GM21825 (cell line): ENCODE results near the gene VBP1.
"Not testable (repeated sequence)": the region's sequence is repeated elsewhere in the genome, so short reads cannot be mapped to it uniquely, and the experiment has no call there.

ENCODE experiments used
- ATAC-seq: cut with Tn5 transposase; IDR thresholded peaks from one replicate; pipeline ENCODE4 v1.9.1; 2021; ENCODE audit warnings: mild to moderate bottlenecking, moderate library complexity; ENCODE audit not compliant: unreplicated experiment

VBP1 gene, protein sequence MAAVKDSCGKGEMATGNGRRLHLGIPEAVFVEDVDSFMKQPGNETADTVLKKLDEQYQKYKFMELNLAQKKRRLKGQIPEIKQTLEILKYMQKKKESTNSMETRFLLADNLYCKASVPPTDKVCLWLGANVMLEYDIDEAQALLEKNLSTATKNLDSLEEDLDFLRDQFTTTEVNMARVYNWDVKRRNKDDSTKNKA

DNA sequence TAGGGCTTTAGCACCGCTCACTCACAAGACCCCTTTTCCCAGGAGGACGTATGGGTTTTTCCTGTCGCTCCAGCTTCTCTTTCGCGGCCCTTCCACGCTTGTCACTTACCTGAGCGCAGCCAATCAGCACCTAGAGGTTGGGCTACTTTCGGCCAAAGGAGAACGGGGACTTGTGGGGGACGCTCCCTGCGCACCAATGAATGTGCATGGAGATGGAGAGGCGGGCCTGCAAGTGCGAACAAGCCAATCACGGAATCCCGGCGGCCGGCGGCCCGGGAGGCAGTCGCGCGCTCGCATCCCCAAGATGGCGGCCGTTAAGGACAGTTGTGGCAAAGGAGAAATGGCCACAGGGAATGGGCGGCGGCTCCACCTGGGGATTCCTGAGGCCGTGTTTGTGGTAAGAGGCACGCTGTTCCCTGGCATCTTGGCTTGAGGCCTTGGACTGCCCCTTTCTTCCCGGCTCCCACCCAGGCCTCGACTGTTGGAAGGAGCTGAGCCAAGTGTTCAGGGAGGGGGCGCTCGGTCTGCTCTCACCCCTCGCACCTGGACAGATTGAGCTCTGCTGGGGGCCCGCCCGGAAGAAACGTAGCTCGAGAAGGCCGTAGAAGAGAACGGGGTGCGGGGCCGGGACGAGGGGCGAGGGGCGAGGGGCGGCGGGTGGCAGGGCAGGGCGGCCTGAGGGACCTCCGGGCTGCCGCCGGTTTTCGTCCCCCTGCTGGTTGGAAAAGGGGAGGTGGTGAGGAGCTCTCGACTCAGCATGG lies at the start of gene VBP1:
Gene VBP1, plus strand, starts transcription at position 282 of the 761 bp plus-strand sequence. Its CDS starts 23 bp downstream, at position 305.
- ATAC-seq = peak; percentile 93

DNA sequence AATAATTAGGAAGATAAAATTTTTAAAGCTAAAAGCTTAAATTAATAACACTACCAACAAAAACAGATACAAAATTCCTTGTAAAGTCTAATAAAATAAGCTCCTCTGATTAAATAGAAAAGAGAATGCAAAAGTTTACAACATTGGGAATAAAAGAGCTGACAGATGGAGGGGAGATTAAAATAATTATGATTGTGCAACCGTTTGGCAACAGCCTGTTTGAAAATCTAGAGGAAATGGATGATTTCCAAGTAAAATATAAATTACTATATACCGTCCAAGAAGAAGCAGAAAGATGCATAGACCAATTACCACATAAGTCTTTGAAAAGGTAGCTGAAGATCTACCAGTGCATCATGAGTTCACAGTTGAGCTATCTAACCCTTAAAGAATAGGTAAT lies 46.4 kb upstream of the VBP1 start:
- no peak for ATAC-seq

DNA sequence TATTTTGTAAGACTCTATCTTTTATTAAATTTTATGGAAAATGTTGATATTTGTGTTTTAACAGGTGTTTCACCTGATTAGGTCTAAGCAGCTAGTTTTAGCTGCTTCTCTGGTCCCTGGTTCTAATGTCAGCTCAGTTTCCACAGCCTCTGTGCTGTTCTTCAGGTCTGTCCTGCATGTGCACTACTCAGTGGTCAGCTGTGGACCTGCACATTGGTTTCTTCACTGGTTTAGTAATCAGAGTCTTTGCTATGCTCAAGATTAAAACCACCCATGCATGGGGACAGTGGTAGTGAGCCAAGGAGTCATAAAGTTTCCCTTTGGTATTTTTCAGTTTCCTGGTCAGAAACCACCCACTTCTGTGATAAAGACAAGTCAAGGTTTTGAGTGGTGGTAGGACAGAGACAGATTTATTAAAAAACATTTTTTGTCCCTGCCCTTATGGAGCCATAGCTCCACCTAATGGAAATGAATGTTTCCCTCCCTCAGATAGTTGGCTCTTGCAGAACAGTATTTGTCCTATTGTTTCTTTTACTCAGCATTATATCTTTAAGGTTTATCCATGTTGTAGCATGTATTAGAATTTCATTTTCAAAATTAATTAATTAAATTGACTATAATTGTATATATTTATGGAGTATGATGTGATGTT lies 36.8 kb upstream of the VBP1 start:
- ATAC-seq = no peak

DNA sequence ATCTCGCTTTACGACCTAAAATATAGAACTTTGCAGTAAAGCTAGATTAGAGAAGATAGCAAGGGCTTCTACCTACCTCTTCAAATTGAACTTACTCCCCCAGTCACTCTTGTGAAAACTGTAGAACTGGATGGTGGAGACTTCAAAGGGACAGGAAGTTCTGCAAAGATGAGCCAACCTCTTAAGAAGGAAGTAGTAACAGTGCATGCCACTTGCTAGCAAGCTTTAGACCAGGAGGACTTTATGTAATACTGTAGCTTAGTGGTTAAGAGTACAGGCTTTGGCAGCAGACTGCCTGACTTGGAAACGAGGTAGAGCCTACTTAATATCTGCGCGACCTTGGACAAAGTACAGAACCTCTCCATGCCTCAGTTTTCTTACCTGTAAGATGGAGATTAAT lies 27.5 kb upstream of the VBP1 start:
- no peak for ATAC-seq

DNA sequence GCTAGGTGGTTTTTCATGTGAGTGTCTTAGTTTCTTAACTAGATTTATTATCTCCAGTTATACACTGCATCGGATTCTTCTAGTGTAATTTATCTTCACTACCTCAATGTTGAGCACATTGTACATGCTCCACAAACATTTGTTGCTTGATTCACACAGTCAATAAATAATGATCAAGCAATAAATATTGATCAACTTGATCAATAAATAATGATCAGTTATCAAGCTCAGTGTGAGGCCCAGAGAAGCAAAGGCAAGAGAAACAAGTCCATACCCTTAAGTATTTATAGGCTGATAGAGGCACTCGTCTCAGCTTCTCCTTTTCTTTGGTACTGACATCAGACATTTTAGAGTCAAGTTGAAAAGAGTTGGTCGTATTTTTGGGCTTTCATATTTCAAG lies 5.1 kb upstream of the VBP1 start:
- no peak for ATAC-seq

DNA sequence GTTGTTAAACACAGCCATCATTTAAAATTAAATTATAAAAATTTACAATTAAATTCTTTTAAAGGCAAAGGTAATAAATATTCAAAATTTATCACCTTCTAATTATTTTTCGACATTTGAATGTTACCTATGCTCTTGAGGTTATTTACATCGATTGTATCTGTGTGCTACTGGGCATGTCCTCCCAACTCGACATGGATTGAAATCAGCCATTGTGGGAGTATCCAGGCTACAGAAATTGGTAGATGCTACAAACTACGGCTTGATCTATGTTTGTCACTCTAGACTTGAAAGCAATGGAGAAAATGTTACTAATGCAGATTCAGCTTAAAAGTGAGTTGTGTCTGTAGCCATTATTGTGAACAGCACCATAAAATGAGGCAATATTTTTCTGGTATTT lies 2.5 kb upstream of the VBP1 start:
- no peak for ATAC-seq

DNA sequence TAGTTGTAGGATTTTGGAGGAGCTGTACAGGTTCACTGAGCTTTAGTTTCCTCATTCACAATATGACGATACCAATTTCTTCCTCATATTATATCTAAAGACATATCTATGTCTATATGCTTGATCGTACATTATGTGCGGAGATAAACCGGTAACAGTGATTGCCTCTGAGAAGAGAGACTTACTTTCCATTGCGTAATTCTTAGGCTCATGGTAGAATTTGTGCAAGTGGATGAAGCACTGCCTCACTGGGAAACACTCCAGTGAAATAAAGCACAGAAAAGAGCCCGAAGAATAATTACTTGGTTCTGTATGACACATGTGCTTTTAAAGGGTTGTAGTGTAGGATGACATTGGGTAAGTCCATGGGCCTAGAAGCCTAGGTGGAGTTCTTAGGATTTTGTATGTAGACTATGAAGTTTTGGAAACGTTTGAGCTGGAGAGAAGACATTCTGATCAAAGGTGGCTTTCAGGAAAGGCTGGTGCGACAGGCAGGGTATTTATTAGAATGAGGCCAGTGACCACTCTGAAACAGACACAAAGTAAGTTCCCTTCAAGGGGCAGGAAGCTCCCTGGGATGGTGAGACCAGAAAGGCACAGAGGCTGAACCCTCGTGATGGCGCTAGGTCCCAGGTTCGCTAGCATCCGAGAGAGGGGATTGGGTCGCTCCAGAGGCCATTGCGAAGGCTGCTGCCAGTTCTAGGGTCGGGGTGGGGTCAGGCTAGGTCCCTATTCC lies 649 bp upstream of the VBP1 start:
- ATAC-seq = peak; percentile 27

DNA sequence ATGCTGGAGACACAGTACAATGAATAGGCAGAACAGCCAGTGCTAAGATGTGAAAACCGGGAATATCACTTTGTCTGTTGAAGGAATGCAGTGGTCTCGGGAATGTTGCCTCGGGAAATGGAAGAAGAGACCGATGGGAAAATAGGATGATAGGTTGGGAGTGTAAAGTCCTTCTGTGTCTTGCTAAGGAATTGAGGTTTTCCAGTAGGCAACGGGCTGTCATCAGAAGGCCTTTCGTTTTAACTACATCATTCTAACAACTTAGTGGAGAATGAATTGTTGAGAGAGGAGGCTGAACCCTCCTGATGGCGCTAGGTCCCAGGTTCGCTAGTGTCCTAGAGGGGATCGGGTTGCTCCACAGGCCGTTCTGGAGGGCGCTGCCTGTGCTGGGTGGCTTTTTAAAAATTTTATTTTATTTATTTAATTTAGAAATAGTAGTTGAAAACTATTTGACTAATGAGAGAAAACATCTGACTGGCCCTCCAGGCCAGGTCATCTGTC lies 730 bp downstream of the VBP1 start:
- ATAC-seq = no peak

DNA sequence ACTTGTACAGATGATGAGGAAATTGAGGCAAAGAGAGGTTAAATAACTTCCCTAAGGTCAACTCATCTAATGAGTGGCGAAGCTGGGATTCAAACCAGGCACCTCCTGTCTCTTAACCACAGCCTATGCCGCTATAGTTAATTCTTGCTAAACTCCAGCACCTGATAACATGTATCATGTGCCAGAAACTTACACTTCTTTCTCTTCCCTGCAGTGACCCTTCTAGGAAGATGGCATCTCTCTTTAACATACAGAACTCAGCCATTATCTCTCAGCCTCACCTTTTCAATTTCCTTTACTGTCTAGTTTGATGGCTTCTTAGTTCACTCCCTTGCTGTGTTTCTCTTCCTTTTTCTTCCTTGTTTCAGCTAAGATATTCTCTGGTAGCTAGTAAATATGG lies 2.5 kb downstream of the VBP1 start:
- ATAC-seq = no peak

DNA sequence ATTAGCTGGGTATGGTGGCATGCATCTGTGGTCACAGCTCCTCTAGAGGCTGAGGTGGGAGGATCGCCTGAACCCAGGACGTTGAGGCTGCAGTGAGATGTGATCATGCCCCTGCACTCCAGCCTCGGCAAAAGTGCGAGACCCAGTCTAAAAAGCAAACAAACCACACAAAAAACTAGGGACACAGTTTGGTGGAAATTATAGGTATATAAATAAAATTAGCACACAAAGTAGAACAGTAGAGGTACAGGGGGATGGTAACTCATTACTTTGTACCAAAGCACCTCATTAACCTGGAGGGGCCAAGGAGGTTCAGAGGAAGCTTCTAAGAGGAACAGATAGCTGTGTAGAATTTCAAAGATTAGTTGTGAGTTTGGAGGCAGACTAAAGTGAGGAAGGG lies 5.1 kb downstream of the VBP1 start:
- no peak for ATAC-seq

DNA sequence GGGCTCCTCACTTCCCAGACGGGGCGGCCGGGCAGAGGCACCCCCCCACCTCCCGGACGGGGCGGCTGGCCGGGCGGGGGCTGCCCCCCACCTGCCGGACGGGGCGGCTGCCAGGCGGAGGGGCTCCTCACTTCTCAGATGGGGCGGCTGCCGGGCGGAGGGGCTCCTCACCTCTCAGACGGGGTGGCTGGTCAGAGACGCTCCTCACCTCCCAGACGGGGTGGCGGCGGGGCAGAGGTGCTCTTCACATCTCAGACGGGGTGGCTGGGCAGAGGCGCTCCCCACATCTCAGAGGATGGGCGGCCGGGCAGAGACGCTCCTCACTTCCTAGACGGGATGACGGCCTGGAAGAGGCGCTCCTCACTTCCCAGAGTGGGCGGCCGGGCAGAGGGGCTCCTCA lies 7.5 kb downstream of the VBP1 start:
- not testable (repeated sequence) for ATAC-seq

DNA sequence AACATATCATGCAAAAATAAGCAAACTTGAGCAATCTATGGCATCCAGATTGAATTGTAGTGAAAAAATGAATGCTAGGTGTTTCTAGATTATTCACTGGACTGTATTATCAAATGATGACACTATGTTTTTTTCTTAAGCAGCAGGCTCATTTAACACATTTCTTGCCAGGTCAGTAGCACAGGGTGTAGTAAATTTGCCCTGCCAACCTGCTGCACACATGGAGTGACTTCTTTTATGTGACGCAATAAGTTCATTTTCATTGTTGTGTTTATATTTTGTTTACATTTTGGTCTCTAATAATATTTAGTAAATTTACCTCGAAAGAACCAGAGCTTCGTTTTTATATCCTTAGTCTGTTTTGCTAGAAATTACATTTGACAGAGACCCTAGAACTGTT lies 9.5 kb downstream of the VBP1 start:
- no peak for ATAC-seq

DNA sequence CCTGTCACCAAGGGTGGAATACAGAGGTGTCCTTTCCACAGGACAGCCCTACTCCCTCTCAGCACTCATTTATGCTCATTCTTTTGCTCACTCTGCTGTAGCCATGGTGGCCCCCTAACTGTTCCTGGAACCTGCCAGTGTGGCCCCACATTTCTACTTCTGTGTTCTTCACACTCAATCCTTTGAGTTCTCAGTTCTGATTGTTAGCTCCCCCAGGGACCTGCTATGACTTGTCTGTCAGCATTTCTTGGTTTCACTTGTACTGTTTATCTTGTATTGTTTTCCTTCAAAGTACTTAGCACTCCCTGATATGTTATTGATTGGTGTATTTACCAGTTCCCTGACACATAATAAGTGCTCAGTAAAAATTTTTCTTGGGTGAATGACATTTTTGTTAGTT lies 14.9 kb downstream of the VBP1 start:
- peak; percentile 76 for ATAC-seq

DNA sequence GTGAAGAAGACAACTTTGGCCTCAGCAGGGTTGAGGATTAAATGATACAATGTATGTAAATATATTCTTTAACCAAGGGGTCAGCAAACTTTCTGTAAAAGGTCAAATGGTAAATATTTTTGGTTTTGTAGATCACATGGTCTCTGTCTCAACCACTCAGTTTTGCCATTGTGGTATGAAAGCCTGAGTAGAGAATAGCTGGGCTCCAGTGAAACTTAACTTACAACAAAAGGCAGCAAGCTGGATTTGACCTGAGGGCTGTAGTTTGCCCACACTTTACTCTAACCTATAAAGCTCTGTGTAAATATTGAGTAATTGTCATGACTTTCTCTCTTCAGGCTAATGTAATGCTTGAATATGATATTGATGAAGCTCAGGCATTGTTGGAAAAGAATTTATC lies 19.6 kb downstream of the VBP1 start:
- ATAC-seq = no peak

DNA sequence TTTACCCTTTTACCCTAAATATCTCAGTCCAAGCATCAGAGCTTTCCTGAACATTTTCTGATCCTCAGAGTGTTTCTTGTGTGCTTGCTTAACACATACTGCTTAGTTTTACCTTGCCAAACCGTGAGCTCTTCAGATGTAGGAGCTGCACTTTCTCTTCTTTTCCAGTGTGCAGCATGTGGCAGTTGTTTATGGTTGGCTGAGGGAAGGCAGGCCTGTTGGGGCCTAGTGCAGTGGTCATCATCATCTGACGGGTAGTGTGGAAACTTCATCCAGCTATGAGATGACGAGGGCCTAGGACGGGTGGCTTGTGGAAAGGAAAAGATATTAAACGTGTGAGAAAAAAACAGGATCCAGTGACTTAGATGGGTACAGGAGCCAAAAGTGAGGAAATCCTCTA lies 21.5 kb downstream of the VBP1 start:
- ATAC-seq = no peak

DNA sequence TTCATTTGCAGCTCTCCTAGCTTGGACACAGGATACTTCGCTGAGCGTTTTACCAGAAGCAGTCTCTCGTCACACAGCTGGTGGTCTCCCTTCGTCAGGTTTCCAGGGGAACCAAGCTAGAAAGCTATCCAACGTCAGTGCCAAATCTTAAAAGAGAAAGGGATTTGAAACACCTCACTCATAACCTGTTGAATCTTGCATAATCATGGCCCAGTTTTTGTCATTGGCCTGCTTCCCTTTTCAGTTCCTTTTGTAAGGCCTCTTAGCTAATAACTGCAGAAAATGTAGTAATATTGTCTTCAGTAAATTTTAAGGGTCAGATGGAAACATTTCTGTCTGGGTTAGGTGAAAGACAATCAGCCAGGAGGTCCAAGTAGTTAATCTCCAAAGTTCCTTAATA lies 26.0 kb downstream of the VBP1 start:
- ATAC-seq = no peak

DNA sequence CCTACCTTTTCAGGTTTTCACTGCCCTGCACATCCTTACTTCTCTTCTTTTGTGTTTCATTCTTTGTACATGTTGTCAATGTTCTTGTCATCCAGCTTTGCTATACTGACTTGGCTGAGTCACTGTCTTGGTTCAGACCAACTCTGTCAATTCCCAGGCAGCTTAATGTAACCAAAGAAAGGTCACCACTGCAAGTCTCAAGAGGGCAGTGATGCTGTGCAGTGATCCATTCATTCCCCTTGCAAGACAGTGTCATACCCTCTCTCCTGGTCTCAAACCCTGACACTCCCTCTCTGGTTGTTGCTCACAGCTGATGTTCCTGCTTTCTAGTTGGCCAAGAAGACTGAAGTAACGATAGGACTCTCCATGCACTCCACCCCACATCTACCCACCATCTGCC lies 30.5 kb downstream of the VBP1 start:
- no peak for ATAC-seq

DNA sequence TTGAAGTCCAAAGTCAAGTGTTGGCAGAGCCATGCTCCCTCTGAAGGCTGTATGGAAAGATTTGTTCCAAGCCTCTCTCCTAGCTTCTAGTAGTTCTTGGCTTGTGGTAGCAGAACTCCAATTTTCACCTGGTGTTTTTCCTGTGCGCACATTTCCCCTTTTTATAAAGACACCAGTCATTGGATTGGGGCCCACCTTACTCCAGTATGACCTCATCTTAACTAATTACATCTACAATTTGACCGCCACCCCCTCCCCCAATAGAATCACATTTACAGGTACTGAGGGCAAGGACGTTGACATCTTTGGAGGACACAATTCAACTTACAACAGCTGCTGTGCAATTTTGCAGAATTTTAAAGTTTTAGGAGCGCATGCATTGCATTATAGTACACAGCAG lies 31.2 kb downstream of the VBP1 start:
- no peak for ATAC-seq

DNA sequence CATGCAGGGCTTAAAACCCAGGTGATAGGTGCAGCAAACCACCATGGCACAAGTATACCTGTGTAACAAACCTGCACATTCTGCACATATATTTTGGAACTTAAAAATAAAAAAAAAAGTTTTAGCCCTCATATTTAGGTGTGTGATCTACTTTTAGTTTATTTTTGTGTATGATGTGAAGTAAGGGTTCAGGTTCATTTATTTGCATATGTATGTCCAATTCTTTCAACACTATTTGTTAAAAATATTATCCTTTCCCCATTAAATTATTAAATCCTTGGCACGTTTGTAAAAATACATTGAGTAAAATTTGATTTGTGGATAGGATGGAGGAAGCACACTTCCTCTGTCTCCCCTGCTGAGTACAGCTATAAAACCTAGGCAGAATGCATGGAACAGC lies 35.1 kb downstream of the VBP1 start:
- no peak for ATAC-seq

DNA sequence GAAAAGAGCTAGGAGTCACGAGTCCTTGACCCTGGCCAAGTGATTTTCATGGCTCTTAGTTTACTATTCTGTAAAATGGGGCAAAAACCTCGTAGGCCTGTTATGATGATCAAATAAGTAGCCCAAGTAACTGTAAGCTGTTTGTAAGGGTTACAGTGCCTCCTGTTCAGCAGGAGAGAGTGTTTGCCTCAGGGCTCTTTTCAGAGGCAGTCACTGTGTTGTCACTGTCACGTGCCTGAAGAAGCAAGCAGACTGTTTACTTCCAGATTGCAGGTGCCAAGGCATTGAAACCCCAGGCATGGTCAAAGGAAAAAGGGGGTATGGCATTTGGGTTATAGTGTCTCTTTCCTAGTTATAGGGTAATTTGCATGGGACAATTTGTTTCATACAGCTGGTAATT lies 43.5 kb downstream of the VBP1 start:
- no peak for ATAC-seq

DNA sequence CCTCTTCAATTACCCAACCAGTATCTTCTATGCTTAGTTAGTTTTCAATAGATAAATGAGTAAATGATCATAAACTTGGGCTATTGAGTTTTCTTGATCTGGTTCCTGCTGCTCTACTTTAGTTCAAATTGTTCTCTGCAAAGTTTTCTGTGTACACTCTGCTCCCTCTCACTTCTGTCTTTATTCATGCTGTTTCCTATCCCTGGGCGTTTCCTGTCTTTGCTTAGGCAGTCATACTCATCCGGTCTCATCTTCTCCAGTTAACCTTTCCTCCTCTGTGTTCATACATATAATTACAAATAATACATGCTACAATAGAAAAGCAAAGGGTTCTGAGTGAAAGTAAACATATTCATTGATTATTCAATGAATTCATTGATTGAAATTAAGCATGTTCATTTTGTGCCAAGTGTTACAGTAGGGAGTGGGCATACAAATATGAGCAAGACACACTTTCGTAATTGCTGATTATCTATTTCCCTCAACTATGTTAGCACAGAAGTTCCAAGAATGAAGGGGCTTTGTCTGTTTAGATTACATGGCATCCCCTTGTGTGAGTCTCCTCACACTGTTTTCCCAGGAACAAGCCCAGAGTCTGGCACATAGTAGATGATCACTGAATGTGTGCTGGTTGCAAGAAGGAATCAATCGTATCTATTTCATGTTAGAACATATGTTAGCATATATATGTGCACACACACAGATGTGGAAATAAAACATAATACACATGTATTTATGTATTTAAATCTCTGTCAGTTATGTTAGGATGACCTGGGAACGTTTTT lies 46.9 kb downstream of the VBP1 start:
- ATAC-seq = peak; percentile 35
